ENCODE results near the gene TMEM60. TPM values are rescaled to one million over a fixed set of nuclear protein-coding genes. Genes with fewer than 3 reads are reported as not detected.

Gene TMEM60
- total and polyA plus RNA-seq, 2 of the 8 experiments (the other 6 are each of a cell fraction or from before 2014, with no cell fraction given), result 22.1 to 29.2 TPM

DNA sequence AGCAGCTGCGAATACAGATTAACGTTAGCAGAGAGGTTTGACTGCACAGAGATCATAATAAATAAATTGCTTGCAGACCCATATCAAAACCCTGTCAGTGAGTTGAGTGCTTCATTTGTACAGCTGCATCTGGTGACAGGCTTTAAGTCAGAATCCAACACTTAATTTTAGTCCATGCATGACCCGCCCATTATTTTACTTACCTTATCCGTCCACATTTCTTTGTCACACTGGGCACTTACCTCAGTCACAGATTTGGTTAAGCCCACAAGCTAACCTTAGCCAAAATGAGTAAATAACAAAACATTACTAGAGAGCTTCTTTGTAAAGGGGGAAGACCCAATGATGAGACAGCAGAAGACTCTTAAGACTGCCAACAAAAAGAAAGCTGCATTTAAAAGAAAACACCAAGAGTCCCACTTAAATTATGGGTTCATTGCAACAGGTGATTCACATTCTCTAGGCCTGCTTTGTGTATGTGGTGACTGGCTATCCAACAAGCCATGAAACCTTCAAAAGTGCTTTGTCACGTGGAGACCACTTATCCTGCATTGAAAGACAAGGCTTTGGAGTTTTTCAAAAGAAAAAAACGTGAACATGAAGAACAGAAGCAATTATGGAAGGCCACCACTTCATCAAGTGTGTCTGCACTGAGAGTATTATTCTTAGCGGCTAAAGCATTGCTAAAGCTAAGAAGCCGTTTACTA is 32.6 kb upstream of the TMEM60 start:
- H3K27ac ChIP-seq (ENCODE audit: low read depth, low read length), result no peak overlapping the region
- no peaks in the 10 kb centered on the region for H3K23me2 ChIP-seq (ENCODE audit: low read depth, low read length)
- H3K9me3 ChIP-seq (ENCODE audit: insufficient read depth in 2 of 2, low read depth in 1 of 2, low read length in 1 of 2), result no peaks in the 10 kb centered on the region
- H3K36me3 ChIP-seq (ENCODE audit: control insufficient read depth in 2 of 4, insufficient read depth in 4 of 4, low read length in 3 of 4), result no peaks in the 10 kb centered on the region
- H3K79me2 ChIP-seq (ENCODE audit: control insufficient read depth in 1 of 2, insufficient read depth in 2 of 2, low read length in 2 of 2), result no peaks in the 10 kb centered on the region
- no peak overlapping the region for H3K14ac ChIP-seq (ENCODE audit: insufficient read length)
- H3K23ac ChIP-seq (ENCODE audit: insufficient read length), result no peak overlapping the region
- no peak overlapping the region for H4K8ac ChIP-seq (ENCODE audit: extremely low read depth, insufficient read depth, low read length)
- no peaks in the 10 kb centered on the region for H3K27me3 ChIP-seq (replicated peaks in 1 of 4; ENCODE audit: control insufficient read depth in 3 of 4, extremely low read depth in 1 of 4, insufficient read depth in 3 of 4, low read length in 3 of 4)
- H3K9ac ChIP-seq (replicated peaks in 1 of 4; ENCODE audit: extremely low read depth in 1 of 4, low read depth in 3 of 4, low read length in 3 of 4), result no peak overlapping the region
- FAIRE-seq, result no peak
- H3K4me3 ChIP-seq (ENCODE audit: extremely low read depth in 1 of 4, insufficient read depth in 2 of 4, low read depth in 3 of 4, low read length in 4 of 4), result no peak overlapping the region
- POLR2A ChIA-PET (ENCODE audit: partially characterized antibody), result interaction anchor here (1.1 kb wide), 1 partner anchor 32 kb away, joined by 3 read pairs; the partner anchor contains the start of genes PHTF2 and TMEM60
- H2BK20ac ChIP-seq (ENCODE audit: low read length), result no peak overlapping the region
- no peak overlapping the region for H4K5ac ChIP-seq (ENCODE audit: insufficient read length, low read depth, low read length)
- H3K18ac ChIP-seq (ENCODE audit: extremely low read depth, low read length), result no peak overlapping the region
- H3K4me2 ChIP-seq (ENCODE audit: insufficient read depth in 1 of 2, low read depth in 2 of 2, low read length in 2 of 2), result no peak overlapping the region
- H3K56ac ChIP-seq (replicated peaks; ENCODE audit: insufficient read length, low read depth, low read length), result no peak overlapping the region
- H2BK120ac ChIP-seq (replicated peaks; ENCODE audit: low read depth, low read length), result no peak overlapping the region
- CTCF ChIA-PET (ENCODE audit: partially characterized antibody), result interaction anchor here (0.7 kb wide), 1 partner anchor 210 kb away, joined by 3 read pairs; no protein-coding TSS in a partner anchor
- no peak for TF ChIP-seq TEAD4 (IDR thresholded peaks at IDR 0.05; ENCODE audit: low read depth, low read length)
- TF ChIP-seq POLR2AphosphoS5 (IDR thresholded peaks at IDR 0.05; ENCODE audit: low read depth, low read length), result no peak
- TF ChIP-seq CTBP2 (IDR thresholded peaks at IDR 0.05; ENCODE audit: borderline replicate concordance, insufficient read depth, insufficient read length, low read length), result no peak
- TF ChIP-seq YY1 (IDR thresholded peaks at IDR 0.05; ENCODE audit: low read depth, low read length), result no peak
- TF ChIP-seq JUN (IDR thresholded peaks at IDR 0.05; ENCODE audit: low read depth, low read length), result no peak
- no peak for TF ChIP-seq TCF12 (IDR thresholded peaks at IDR 0.05; ENCODE audit: low read depth, low read length)
- TF ChIP-seq CBX8 (IDR thresholded peaks at IDR 0.05; ENCODE audit: borderline replicate concordance, low read depth, low read length), result no peak
- no peak for TF ChIP-seq MAFK (IDR thresholded peaks at IDR 0.05; ENCODE audit: low read depth, low read length)
- TF ChIP-seq TAF7 (optimal IDR thresholded peaks at IDR 0.05; ENCODE audit: borderline replicate concordance, low read depth, low read length), result no peak
- no peak overlapping the region for H3K4ac ChIP-seq (replicated peaks; ENCODE audit: insufficient read length, low read depth, low read length)
- no peak overlapping the region for H2BK12ac ChIP-seq (ENCODE audit: low read depth, low read length)
- H3K4me1 ChIP-seq (replicated peaks in 1 of 4; ENCODE audit: control insufficient read depth in 3 of 4, insufficient read depth in 4 of 4, low read length in 3 of 4), result peaks cover 0 to 5% (median 2%) of the 10 kb centered on the region in 4 experiments; a peak in 1 of 7 replicates
- no peak overlapping the region for H2AK5ac ChIP-seq (ENCODE audit: low read depth, low read length)
- H2BK5ac ChIP-seq (ENCODE audit: low read depth, low read length), result no peak overlapping the region
- no peak overlapping the region for H2BK15ac ChIP-seq (ENCODE audit: low read length)
- WGBS, 2 experiments (ENCODE audit: extremely low coverage in 1 of 2, insufficient coverage in 1 of 2, insufficient read length in 1 of 2, insufficient replicate concordance in 2 of 2, low coverage in 1 of 2, low lambda C conversion rate in 2 of 2, missing lambda C conversion rate in 1 of 2), result 85% methylated on average over 8 of the region's 8 CpGs; no CpG with 5 or more reads in 1 of the 2 experiments
- peaks cover 4% of the 10 kb centered on the region for H3K79me1 ChIP-seq (ENCODE audit: low read depth, low read length)
- peaks cover 0 to 3% of the 10 kb centered on the region in 2 experiments for H4K20me1 ChIP-seq (replicated peaks in 1 of 2; ENCODE audit: control insufficient read depth in 1 of 2, insufficient read depth in 2 of 2, low read length in 2 of 2)
- H4K91ac ChIP-seq (replicated peaks; ENCODE audit: insufficient read length, low read length), result no peak overlapping the region
- no peak for DNase-seq (ENCODE audit: low read depth in 1 of 2, low spot score in 2 of 2)
- no peak overlapping the region for H2AFZ ChIP-seq (ENCODE audit: low read length)
